Measurements from ENCODE around the gene SH3BP1.
A peak's percentile ranks its signal among the peaks of the same experiment; 100 is the strongest.

Gene SH3BP1

GRCh38 chr22:37618072-37618656 lies 21.3 kb upstream of the SH3BP1 start:
- no peak for DNase-seq (ENCODE audit: low read depth)
- H3K4me3 ChIP-seq (ENCODE audit: control insufficient read depth, low read depth, low read length): no peak overlapping the region
- TF ChIP-seq CTCF (IDR thresholded peaks at IDR 0.05; ENCODE audit: control insufficient read depth, insufficient read depth, low read depth, low read length, missing control alignments): no peak

- no peak for TF ChIP-seq CTCF (IDR thresholded peaks at IDR 0.05; ENCODE audit: control insufficient read depth, insufficient read depth, low read depth, low read length, missing control alignments)
- no peak for DNase-seq (ENCODE audit: low read depth)
- no peak overlapping the region for H3K4me3 ChIP-seq (ENCODE audit: control insufficient read depth, low read depth, low read length)
Measured at GRCh38 chr22:37618674-37619073, 20.8 kb upstream of the SH3BP1 start.

GRCh38 chr22:37619991-37620390 lies 19.5 kb upstream of the SH3BP1 start:
- H3K4me3 ChIP-seq (ENCODE audit: control insufficient read depth, low read depth, low read length): no peak overlapping the region
- TF ChIP-seq CTCF (IDR thresholded peaks at IDR 0.05; ENCODE audit: control insufficient read depth, insufficient read depth, low read depth, low read length, missing control alignments): no peak
- DNase-seq (ENCODE audit: low read depth): no peak

GRCh38 chr22:37621352-37621860 lies 18.1 kb upstream of the SH3BP1 start:
- no peak for DNase-seq (ENCODE audit: low read depth)
- H3K4me3 ChIP-seq (ENCODE audit: control insufficient read depth, low read depth, low read length): no peak overlapping the region
- TF ChIP-seq CTCF (IDR thresholded peaks at IDR 0.05; ENCODE audit: control insufficient read depth, insufficient read depth, low read depth, low read length, missing control alignments): no peak

- no peak overlapping the region for H3K4me3 ChIP-seq (ENCODE audit: control insufficient read depth, low read depth, low read length)
- TF ChIP-seq CTCF (IDR thresholded peaks at IDR 0.05; ENCODE audit: control insufficient read depth, insufficient read depth, low read depth, low read length, missing control alignments): peak; percentile 81
- DNase-seq (ENCODE audit: low read depth): no peak
Measured at GRCh38 chr22:37623075-37624016, 16.1 kb upstream of the SH3BP1 start.

GRCh38 chr22:37624017-37624365 lies 15.5 kb upstream of the SH3BP1 start:
- DNase-seq (ENCODE audit: low read depth): no peak
- H3K4me3 ChIP-seq (ENCODE audit: control insufficient read depth, low read depth, low read length): no peak overlapping the region
- no peak for TF ChIP-seq CTCF (IDR thresholded peaks at IDR 0.05; ENCODE audit: control insufficient read depth, insufficient read depth, low read depth, low read length, missing control alignments)
